ENCODE results near the gene FRMD4B. TPM values are rescaled to one million over a fixed set of nuclear protein-coding genes. Genes with fewer than 3 reads are reported as not detected.

Gene FRMD4B
- polyA plus RNA-seq, 3 donors: 13.2 to 21.0 (median 19.6) TPM

DNA sequence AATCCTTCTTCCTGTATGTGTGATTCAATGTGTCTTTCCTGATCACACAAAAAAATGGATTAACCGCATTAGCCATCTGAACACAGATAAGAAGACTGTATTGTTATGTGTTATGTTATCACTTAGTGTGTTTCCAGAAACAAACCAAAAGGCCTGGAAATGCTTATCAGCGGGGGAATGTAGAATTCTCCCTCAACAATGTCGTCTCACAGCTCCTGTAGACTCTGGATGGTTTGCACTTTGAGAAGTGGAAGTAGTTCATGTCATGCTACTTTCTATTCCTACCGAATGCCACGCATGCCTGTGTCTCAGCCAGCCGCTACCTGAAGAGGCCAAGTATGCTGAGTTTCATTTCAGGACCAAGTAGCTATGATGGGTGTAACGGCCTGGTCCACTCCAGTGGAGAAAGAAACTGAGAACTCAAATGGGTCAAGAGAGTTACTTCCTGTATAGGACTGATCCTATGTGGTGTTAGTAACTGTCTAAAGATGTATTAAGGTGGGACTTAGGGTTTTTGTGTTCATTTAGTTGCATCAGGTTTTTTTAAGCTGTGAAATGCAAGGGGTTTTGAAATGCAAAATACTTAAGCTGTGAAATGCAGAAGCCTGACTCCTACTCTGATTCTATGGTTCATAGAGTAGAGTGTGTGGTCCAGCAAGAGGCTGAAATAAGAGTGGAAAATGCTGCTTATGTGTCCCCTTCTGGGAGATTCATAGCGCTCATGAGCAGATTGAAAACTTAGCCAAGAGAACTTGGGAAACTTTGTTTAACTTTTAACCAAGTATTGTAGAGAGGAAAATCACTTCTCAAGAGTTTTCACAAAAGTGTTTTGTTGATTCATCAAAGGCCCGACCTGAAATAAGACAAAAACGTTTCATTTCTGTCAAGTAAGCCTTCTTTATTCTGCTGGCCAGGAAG lies 145.0 kb downstream of the FRMD4B start:
- Histone ChIP-seq H3K9me3 (replicated peaks in 1 of 2; ENCODE audit: control insufficient read depth in 1 of 2, insufficient read depth in 1 of 2, low read length in 2 of 2) (no peaks in the 10 kb centered on the region), H3K9ac (ENCODE audit: insufficient read depth, low read length, poor library complexity, severe bottlenecking) (no peak overlapping the region)
- peaks cover 0 to 3% (median 0%) of the 10 kb centered on the region in 7 donors for H3K9me3 Mint-ChIP-seq

DNA sequence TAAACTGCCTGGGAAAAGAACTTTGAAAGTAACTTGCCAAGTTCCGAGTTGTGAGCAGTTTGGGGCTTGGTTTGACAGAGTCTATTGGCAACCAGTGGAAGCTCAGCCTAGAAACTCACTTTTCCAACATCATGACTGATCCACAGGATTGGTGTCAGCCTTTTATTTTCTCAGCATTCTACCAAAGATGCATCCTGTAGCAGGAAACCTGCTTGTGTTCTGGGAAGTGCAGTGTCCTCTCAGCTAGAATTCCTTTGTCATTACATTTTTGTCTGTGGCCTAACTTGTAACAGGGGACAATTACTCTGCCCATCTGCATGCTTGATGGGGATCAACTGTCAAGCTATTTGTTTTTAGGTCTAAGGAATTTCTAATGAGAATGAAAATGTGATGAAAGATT lies 146.8 kb downstream of the FRMD4B start:
- DNase-seq: no peak
- Mint-ChIP-seq H3K9me3 (peaks cover 0 to 3% (median 0%) of the 10 kb centered on the region in 7 donors), H3K36me3 (peaks cover 17 to 36% of the 10 kb centered on the region in 2 donors), H3K27me3 (ENCODE audit: low read depth in 3 of 3) (no peaks in the 10 kb centered on the region), H3K4me3 (no peak overlapping the region), H3K27ac (no peak overlapping the region), H3K4me1 (peaks cover 20% of the 10 kb centered on the region)
- H3K9me3 ChIP-seq (replicated peaks in 1 of 2; ENCODE audit: control insufficient read depth in 1 of 2, insufficient read depth in 1 of 2, low read length in 2 of 2): no peaks in the 10 kb centered on the region
- intact Hi-C loops (cut with micrococcal nuclease): no loop called here
- no CpG with 5 or more reads among the region's 1 CpG for WGBS (ENCODE audit: insufficient coverage)
- no peak overlapping the region for H3K9ac ChIP-seq (ENCODE audit: insufficient read depth, low read length, poor library complexity, severe bottlenecking)
- no peaks in the 10 kb centered on the region for H3K79me2 ChIP-seq (ENCODE audit: insufficient read depth, low read length)
- no peak overlapping the region for H3K4me2 ChIP-seq (replicated peaks; ENCODE audit: extremely low read depth, low read length, poor library complexity, severe bottlenecking)
- peaks cover 10 to 12% of the 10 kb centered on the region in 2 donors for H3K4me1 ChIP-seq (ENCODE audit: control insufficient read depth in 1 of 2, insufficient read depth in 2 of 2, low read length in 2 of 2)
- no peak overlapping the region for H2AFZ ChIP-seq (ENCODE audit: insufficient read depth, low read depth, low read length, poor library complexity, severe bottlenecking)
- H3K27ac ChIP-seq (ENCODE audit: low read depth in 1 of 2, low read length in 2 of 2): no peak overlapping the region
- H3K27me3 ChIP-seq (ENCODE audit: control insufficient read depth in 2 of 2, insufficient read depth in 2 of 2, low read length in 2 of 2): no peaks in the 10 kb centered on the region
- H4K20me1 ChIP-seq (ENCODE audit: insufficient read depth, low read length): no peaks in the 10 kb centered on the region
- H3K4me3 ChIP-seq (replicated peaks in 1 of 3; ENCODE audit: low read depth in 2 of 3, low read length in 3 of 3): no peak overlapping the region
- TF ChIP-seq, protein P1, sequence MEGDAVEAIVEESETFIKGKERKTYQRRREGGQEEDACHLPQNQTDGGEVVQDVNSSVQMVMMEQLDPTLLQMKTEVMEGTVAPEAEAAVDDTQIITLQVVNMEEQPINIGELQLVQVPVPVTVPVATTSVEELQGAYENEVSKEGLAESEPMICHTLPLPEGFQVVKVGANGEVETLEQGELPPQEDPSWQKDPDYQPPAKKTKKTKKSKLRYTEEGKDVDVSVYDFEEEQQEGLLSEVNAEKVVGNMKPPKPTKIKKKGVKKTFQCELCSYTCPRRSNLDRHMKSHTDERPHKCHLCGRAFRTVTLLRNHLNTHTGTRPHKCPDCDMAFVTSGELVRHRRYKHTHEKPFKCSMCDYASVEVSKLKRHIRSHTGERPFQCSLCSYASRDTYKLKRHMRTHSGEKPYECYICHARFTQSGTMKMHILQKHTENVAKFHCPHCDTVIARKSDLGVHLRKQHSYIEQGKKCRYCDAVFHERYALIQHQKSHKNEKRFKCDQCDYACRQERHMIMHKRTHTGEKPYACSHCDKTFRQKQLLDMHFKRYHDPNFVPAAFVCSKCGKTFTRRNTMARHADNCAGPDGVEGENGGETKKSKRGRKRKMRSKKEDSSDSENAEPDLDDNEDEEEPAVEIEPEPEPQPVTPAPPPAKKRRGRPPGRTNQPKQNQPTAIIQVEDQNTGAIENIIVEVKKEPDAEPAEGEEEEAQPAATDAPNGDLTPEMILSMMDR (IDR thresholded peaks at IDR 0.05): no peak
- peaks cover 0 to 16% of the 10 kb centered on the region in 2 donors for H3K36me3 ChIP-seq (replicated peaks in 1 of 2; ENCODE audit: control insufficient read depth in 1 of 2, insufficient read depth in 2 of 2, low read length in 2 of 2)

More for the DNA sequence above, 145.0 kb downstream of the FRMD4B start:
- TF ChIP-seq, protein P1 (IDR thresholded peaks at IDR 0.05): no peak
- Histone ChIP-seq H3K79me2 (ENCODE audit: insufficient read depth, low read length) (no peaks in the 10 kb centered on the region), H4K20me1 (ENCODE audit: insufficient read depth, low read length) (no peaks in the 10 kb centered on the region), H3K4me1 (ENCODE audit: control insufficient read depth in 1 of 2, insufficient read depth in 2 of 2, low read length in 2 of 2) (peaks cover 10 to 12% of the 10 kb centered on the region in 2 donors), H3K36me3 (replicated peaks in 1 of 2; ENCODE audit: control insufficient read depth in 1 of 2, insufficient read depth in 2 of 2, low read length in 2 of 2) (peaks cover 0 to 16% of the 10 kb centered on the region in 2 donors), H3K27ac (ENCODE audit: low read depth in 1 of 2, low read length in 2 of 2) (no peak overlapping the region), H3K27me3 (ENCODE audit: control insufficient read depth in 2 of 2, insufficient read depth in 2 of 2, low read length in 2 of 2) (no peaks in the 10 kb centered on the region), H3K4me2 (replicated peaks; ENCODE audit: extremely low read depth, low read length, poor library complexity, severe bottlenecking) (no peak overlapping the region), H2AFZ (ENCODE audit: insufficient read depth, low read depth, low read length, poor library complexity, severe bottlenecking) (no peak overlapping the region), H3K4me3 (replicated peaks in 1 of 3; ENCODE audit: low read depth in 2 of 3, low read length in 3 of 3) (no peak overlapping the region)
- peaks cover 17 to 44% of the 10 kb centered on the region in 2 donors for H3K36me3 Mint-ChIP-seq
- no peaks in the 10 kb centered on the region for H3K27me3 Mint-ChIP-seq (ENCODE audit: low read depth in 3 of 3)
- intact Hi-C loops (cut with micrococcal nuclease): no loop called here
- peak overlapping the region in 2 of 7 donors; percentile 15 to 85 for H3K27ac Mint-ChIP-seq
- DNase-seq: no peak
- WGBS (ENCODE audit: insufficient coverage): 93% methylated on average over 6 of the region's 10 CpGs
- peaks cover 20% of the 10 kb centered on the region for H3K4me1 Mint-ChIP-seq
- H3K4me3 Mint-ChIP-seq: no peak overlapping the region
